Measurements from ENCODE around the gene TDRD6.

Gene TDRD6

GRCh38 chr6:46689657-46690056, 2.0 kb downstream of the TDRD6 start:
- Histone ChIP-seq H3K4me3 (replicated peaks; ENCODE audit: insufficient read depth, low read length) (no peak overlapping the region), H3K27me3 (ENCODE audit: insufficient read depth, poor library complexity, severe bottlenecking) (no peaks in the 10 kb centered on the region), H3K27ac (replicated peaks) (no peak overlapping the region)
- TF ChIP-seq GABPA (IDR thresholded peaks at IDR 0.05; ENCODE audit: low read depth) = no peak
- no peak for TF ChIP-seq POLR2AphosphoS5 (IDR thresholded peaks at IDR 0.05; ENCODE audit: low read depth)
- no peak for TF ChIP-seq REST (IDR thresholded peaks at IDR 0.05; ENCODE audit: insufficient replicate concordance, low read depth)
- TF ChIP-seq CTCF (IDR thresholded peaks at IDR 0.05; ENCODE audit: insufficient read depth, low read length) = no peak
- no peak for TF ChIP-seq SPI1 (IDR thresholded peaks at IDR 0.05; ENCODE audit: borderline replicate concordance, low read depth)
- no peak for DNase-seq (ENCODE audit: low read depth in 1 of 2, low spot score in 1 of 2)

- no peak for TF ChIP-seq REST (IDR thresholded peaks at IDR 0.05; ENCODE audit: insufficient replicate concordance, low read depth)
- no peak for TF ChIP-seq SPI1 (IDR thresholded peaks at IDR 0.05; ENCODE audit: borderline replicate concordance, low read depth)
- TF ChIP-seq POLR2AphosphoS5 (IDR thresholded peaks at IDR 0.05; ENCODE audit: low read depth) = no peak
- TF ChIP-seq GABPA (IDR thresholded peaks at IDR 0.05; ENCODE audit: low read depth) = no peak
- TF ChIP-seq CTCF (IDR thresholded peaks at IDR 0.05; ENCODE audit: insufficient read depth, low read length) = no peak
- no peak overlapping the region for H3K27ac ChIP-seq (replicated peaks)
- no peak overlapping the region for H3K4me3 ChIP-seq (replicated peaks; ENCODE audit: insufficient read depth, low read length)
- no peak for DNase-seq (ENCODE audit: low read depth in 1 of 2, low spot score in 1 of 2)
- no peaks in the 10 kb centered on the region for H3K27me3 ChIP-seq (ENCODE audit: insufficient read depth, poor library complexity, severe bottlenecking)
Observed at GRCh38 chr6:46690141-46690755, 2.6 kb downstream of the TDRD6 start.

- Histone ChIP-seq H3K27me3 (ENCODE audit: insufficient read depth, poor library complexity, severe bottlenecking) (no peaks in the 10 kb centered on the region), H3K4me3 (replicated peaks; ENCODE audit: insufficient read depth, low read length) (no peak overlapping the region), H3K27ac (replicated peaks) (no peak overlapping the region)
- TF ChIP-seq REST (IDR thresholded peaks at IDR 0.05; ENCODE audit: insufficient replicate concordance, low read depth) = no peak
- no peak for TF ChIP-seq POLR2AphosphoS5 (IDR thresholded peaks at IDR 0.05; ENCODE audit: low read depth)
- TF ChIP-seq CTCF (IDR thresholded peaks at IDR 0.05; ENCODE audit: insufficient read depth, low read length) = no peak
- TF ChIP-seq GABPA (IDR thresholded peaks at IDR 0.05; ENCODE audit: low read depth) = no peak
- no peak for TF ChIP-seq SPI1 (IDR thresholded peaks at IDR 0.05; ENCODE audit: borderline replicate concordance, low read depth)
- DNase-seq (ENCODE audit: low read depth in 1 of 2, low spot score in 1 of 2) = no peak
Observed at GRCh38 chr6:46690911-46691451, 3.3 kb downstream of the TDRD6 start.

Data from HL-60 (cell line).